GM12872 (cell line): Measurements from ENCODE around the gene GALNT16.

Source experiments
- CTCF ChIP-seq: IDR thresholded peaks from 3 replicates; pipeline ENCODE4 v1.5.1; 2011; ENCODE audit warnings: low read depth, mild to moderate bottlenecking, low read length, moderate library complexity; ENCODE audit not compliant: insufficient read depth

GALNT16 gene

GRCh38 chr14:69327507-69327906, 67.5 kb downstream of the GALNT16 start:
- TF ChIP-seq CTCF, result no peak

GRCh38 chr14:69328317-69328716, 68.4 kb downstream of the GALNT16 start:
- TF ChIP-seq CTCF, result no peak

GRCh38 chr14:69328765-69329164, 68.8 kb downstream of the GALNT16 start:
- TF ChIP-seq CTCF, result no peak

GRCh38 chr14:69331206-69331605, 71.2 kb downstream of the GALNT16 start:
- no peak for TF ChIP-seq CTCF

- TF ChIP-seq CTCF, result no peak
Observed at GRCh38 chr14:69332782-69333395, 72.9 kb downstream of the GALNT16 start.

GRCh38 chr14:69333791-69334337, 73.9 kb downstream of the GALNT16 start:
- no peak for TF ChIP-seq CTCF

- no peak for TF ChIP-seq CTCF
Observed at GRCh38 chr14:69334576-69334975, 74.6 kb downstream of the GALNT16 start.
